Loucy (cell line): ENCODE results near the gene ALDOB.

Source experiments
- H2AFZ ChIP-seq: fragments of 200-600 bp; sonication (generic); 2 replicates; pipeline ENCODE4 v1.6.0; 2016; ENCODE audit warnings: antibody characterized with exemption, mild to moderate bottlenecking, low read length, moderate library complexity
- H3F3A ChIP-seq: fragments of 200-600 bp; 2 replicates; pipeline ENCODE4 v1.6.0; 2016; ENCODE audit warnings: antibody characterized with exemption, low read depth, mild to moderate bottlenecking
- H3K27me3 ChIP-seq: fragments of 200-600 bp; sonication (generic); 2 replicates; pipeline ENCODE4 v1.6.1; 2014; ENCODE audit warnings: low read length, mild to moderate bottlenecking; ENCODE audit not compliant: insufficient read depth, poor library complexity, severe bottlenecking
- H3K36me3 ChIP-seq: fragments of 200-600 bp; sonication (generic); 2 replicates; pipeline ENCODE4 v1.6.1; 2016; ENCODE audit warnings: low read length; ENCODE audit not compliant: insufficient read depth
- H3K4me1 ChIP-seq: fragments of 200-600 bp; sonication (generic); 2 replicates; pipeline ENCODE4 v1.5.1; 2014; ENCODE audit warnings: low read length, mild to moderate bottlenecking; ENCODE audit not compliant: insufficient read depth, poor library complexity, severe bottlenecking
- H3K4me2 ChIP-seq: fragments of 200-600 bp; sonication (generic); 2 replicates; pipeline ENCODE4 v1.6.0; 2014; ENCODE audit warnings: antibody characterized with exemption, low read length, low read depth, mild to moderate bottlenecking; ENCODE audit not compliant: poor library complexity, severe bottlenecking
- H3K4me3 ChIP-seq: fragments of 200-600 bp; sonication (generic); 2 replicates; pipeline ENCODE4 v1.5.1; 2014; ENCODE audit warnings: low read length, mild to moderate bottlenecking, mixed read lengths; ENCODE audit not compliant: poor library complexity, severe bottlenecking
- H3K79me2 ChIP-seq: fragments of 200-600 bp; sonication (generic); 2 replicates; pipeline ENCODE4 v1.6.1; 2014; ENCODE audit warnings: low read length; ENCODE audit not compliant: insufficient read depth
- H3K9ac ChIP-seq: fragments of 200-600 bp; sonication (generic); 2 replicates; pipeline ENCODE4 v1.6.0; 2014; ENCODE audit warnings: mild to moderate bottlenecking, low read depth, low read length, moderate library complexity; ENCODE audit not compliant: poor library complexity, severe bottlenecking
- H3K9me2 ChIP-seq: fragments of 200-600 bp; sonication (generic); replicated peaks from 2 replicates; pipeline ENCODE4 v1.6.1; 2016; ENCODE audit warnings: low read depth, low read length, mixed read lengths
- H3K9me3 ChIP-seq: fragments of 200-600 bp; sonication (generic); 2 replicates; pipeline ENCODE4 v1.6.1; 2014; ENCODE audit warnings: mild to moderate bottlenecking, antibody characterized with exemption, low read length, low read depth; ENCODE audit not compliant: insufficient read depth
- H4K20me1 ChIP-seq: fragments of 200-600 bp; sonication (generic); 2 replicates; pipeline ENCODE4 v1.6.0; 2014; ENCODE audit warnings: antibody characterized with exemption, low read length, mild to moderate bottlenecking; ENCODE audit not compliant: insufficient read depth, poor library complexity, severe bottlenecking
- EZH2phosphoT487 ChIP-seq: fragments of 200-600 bp; IDR thresholded peaks from 2 replicates; pipeline ENCODE4 v1.6.1; 2018; ENCODE audit warnings: antibody characterized with exemption, mild to moderate bottlenecking, moderate library complexity, borderline replicate concordance
- TF ChIP-seq, protein P1 (sequence below): fragments of 200-600 bp; sonication (generic); conservative IDR thresholded peaks from 2 replicates; pipeline ENCODE4 v1.5.1; 2014; ENCODE audit warnings: mild to moderate bottlenecking, antibody characterized with exemption, low read length

Gene ALDOB

DNA sequence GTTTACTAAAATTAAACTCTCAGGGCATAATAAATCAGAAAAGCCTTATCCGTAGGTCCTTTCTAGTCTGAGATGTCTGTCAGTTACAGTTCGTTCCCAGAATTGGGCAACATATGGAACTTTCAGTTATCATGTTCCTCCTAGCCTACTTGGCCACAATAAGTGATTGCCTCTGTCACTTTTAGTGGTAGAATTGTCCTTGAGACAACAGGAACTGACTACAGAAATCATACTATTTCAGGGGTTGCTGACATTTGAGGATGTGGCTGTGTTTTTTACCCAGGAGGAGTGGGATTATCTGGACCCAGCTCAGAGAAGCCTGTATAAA lies 36.0 kb downstream of the ALDOB start:
- H3K9me2 ChIP-seq, result no peaks in the 10 kb centered on the region
- no peaks in the 10 kb centered on the region for H3K27me3 ChIP-seq
- H3K9ac ChIP-seq, result peak overlapping the region; percentile 91
- H3K4me1 ChIP-seq, result peaks cover 57% of the 10 kb centered on the region
- no peaks in the 10 kb centered on the region for H3K9me3 ChIP-seq
- H3F3A ChIP-seq, result no peaks in the 10 kb centered on the region
- TF ChIP-seq EZH2phosphoT487, result no peak
- TF ChIP-seq, protein P1, sequence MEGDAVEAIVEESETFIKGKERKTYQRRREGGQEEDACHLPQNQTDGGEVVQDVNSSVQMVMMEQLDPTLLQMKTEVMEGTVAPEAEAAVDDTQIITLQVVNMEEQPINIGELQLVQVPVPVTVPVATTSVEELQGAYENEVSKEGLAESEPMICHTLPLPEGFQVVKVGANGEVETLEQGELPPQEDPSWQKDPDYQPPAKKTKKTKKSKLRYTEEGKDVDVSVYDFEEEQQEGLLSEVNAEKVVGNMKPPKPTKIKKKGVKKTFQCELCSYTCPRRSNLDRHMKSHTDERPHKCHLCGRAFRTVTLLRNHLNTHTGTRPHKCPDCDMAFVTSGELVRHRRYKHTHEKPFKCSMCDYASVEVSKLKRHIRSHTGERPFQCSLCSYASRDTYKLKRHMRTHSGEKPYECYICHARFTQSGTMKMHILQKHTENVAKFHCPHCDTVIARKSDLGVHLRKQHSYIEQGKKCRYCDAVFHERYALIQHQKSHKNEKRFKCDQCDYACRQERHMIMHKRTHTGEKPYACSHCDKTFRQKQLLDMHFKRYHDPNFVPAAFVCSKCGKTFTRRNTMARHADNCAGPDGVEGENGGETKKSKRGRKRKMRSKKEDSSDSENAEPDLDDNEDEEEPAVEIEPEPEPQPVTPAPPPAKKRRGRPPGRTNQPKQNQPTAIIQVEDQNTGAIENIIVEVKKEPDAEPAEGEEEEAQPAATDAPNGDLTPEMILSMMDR, result no peak
- peaks cover 76% of the 10 kb centered on the region for H3K79me2 ChIP-seq
- H3K4me3 ChIP-seq, result peak overlapping the region; percentile 83
- H3K36me3 ChIP-seq, result peaks cover 12% of the 10 kb centered on the region
- H3K4me2 ChIP-seq, result peak overlapping the region; percentile 87
- H2AFZ ChIP-seq, result peak overlapping the region; percentile 69; the same call in 1 of the 2 replicates
- H4K20me1 ChIP-seq, result peaks cover 21% of the 10 kb centered on the region

- Histone ChIP-seq H3K4me2 (peak overlapping the region; percentile 87), H3K9me2 (no peaks in the 10 kb centered on the region), H4K20me1 (peaks cover 21% of the 10 kb centered on the region), H3K4me1 (peaks cover 57% of the 10 kb centered on the region), H3K9ac (peak overlapping the region; percentile 91), H3K9me3 (no peaks in the 10 kb centered on the region), H3K4me3 (peak overlapping the region; percentile 83), H2AFZ (peak overlapping the region; percentile 69), H3F3A (no peaks in the 10 kb centered on the region), H3K27me3 (no peaks in the 10 kb centered on the region), H3K79me2 (peaks cover 81% of the 10 kb centered on the region), H3K36me3 (peaks cover 7% of the 10 kb centered on the region; the same call in 1 of the 2 replicates)
- no peak for TF ChIP-seq EZH2phosphoT487
- TF ChIP-seq, protein P1, result no peak
These were observed 36.5 kb downstream of the ALDOB start for GRCh38 chr9:101398930-101399642.

DNA sequence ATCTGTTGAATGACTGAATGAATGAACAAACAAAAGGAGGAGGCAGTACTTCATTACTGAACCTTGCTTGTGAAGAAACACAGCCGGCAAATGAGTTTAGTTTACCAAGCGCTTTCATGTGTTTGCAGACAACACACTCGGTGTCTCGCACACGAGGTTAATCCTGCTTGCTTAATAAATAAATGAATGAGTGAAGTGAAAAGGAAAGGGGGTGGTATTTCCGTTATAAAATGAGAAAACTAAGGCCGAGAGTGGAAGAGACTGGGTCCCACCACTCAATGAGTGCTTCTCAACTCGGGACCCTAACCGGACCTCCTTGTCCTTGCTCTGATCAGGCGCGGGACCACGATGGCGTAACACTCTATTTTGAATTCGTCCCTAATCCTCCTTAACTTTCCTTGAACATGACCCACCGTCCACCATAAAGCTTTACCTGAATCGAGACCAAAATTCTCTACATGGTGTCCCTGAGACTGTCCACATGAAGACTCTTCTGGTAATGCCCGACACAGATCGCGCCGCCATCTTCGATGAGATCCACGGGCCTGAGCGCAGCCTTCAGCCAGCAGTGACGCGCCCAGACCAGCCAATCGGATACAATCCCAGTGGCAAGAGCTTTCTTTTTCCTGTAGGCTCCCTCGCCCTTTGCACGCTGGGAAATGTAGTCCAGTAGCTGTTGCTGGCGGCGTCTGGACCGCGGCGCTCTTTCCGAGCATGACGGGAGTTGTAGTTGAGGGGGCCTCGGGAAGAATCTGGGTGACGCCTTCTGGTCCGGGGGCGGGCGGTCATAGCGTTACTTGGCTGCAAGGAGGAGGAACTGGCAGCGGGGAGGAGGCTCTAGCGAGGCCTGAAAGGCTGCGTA lies 37.3 kb downstream of the ALDOB start, which contains the start of the genes MRPL50 and ZNF189:
Gene MRPL50 (minus strand): TSS at position 551 of the 862 bp plus-strand sequence. CDS start 26 bp downstream, at position 525.
Gene ZNF189 (plus strand): TSS at position 784 of the 862 bp plus-strand sequence. CDS start 306 bp downstream, outside the sequence.
- H4K20me1 ChIP-seq, result peaks cover 21% of the 10 kb centered on the region
- peak within 1 kb of the TSS; percentile 95 for H2AFZ ChIP-seq
- H3K4me1 ChIP-seq, result peaks cover 56% of the 10 kb centered on the region
- TF ChIP-seq EZH2phosphoT487, result no peak
- TF ChIP-seq, protein P1, result no peak
- no peaks in the 10 kb centered on the region; the same call in 1 of the 2 replicates for H3K36me3 ChIP-seq
- peak within 1 kb of the TSS; percentile 83 for H3K4me3 ChIP-seq
- H3K9me2 ChIP-seq, result no peaks in the 10 kb centered on the region
- peak within 1 kb of the TSS; percentile 91 for H3K4me2 ChIP-seq
- H3F3A ChIP-seq, result no peaks in the 10 kb centered on the region
- H3K9me3 ChIP-seq, result no peaks in the 10 kb centered on the region
- no peaks in the 10 kb centered on the region for H3K27me3 ChIP-seq
- H3K9ac ChIP-seq, result peak within 1 kb of the TSS; percentile 91
- peaks cover 89% of the 10 kb centered on the region for H3K79me2 ChIP-seq
